Endothelial cell of umbilical vein (primary cell): Measurements from ENCODE around the gene LITAF.

Experiments
- EZH2 ChIP-seq: IDR thresholded peaks from 2 replicates; pipeline ENCODE4 v1.6.1; 2012; ENCODE audit warnings: borderline replicate concordance, low read depth, mild to moderate bottlenecking, moderate library complexity, low read length, inconsistent platforms; ENCODE audit not compliant: severe bottlenecking
- JUN ChIP-seq: IDR thresholded peaks from 2 replicates; pipeline ENCODE4 v1.6.1; 2011; ENCODE audit warnings: borderline replicate concordance, low read depth; ENCODE audit not compliant: insufficient read length, insufficient read depth
- POLR2AphosphoS5 ChIP-seq: IDR thresholded peaks from 2 replicates; pipeline ENCODE4 v1.6.1; 2012; ENCODE audit warnings: low read depth, mild to moderate bottlenecking, control low read depth, low read length, moderate library complexity; ENCODE audit not compliant: insufficient read depth
- TF ChIP-seq, protein P1 (sequence below), 2 donors: IDR thresholded peaks; 1 replicate in 1 of 2; 2 replicates in 1 of 2; pipeline ENCODE4 v1.5.1; 2011; ENCODE audit warnings: low read length in 2 of 2, mild to moderate bottlenecking in 2 of 2, moderate library complexity in 2 of 2, control low read depth in 1 of 2, inconsistent platforms in 1 of 2, low read depth in 1 of 2; ENCODE audit not compliant: insufficient read depth in 1 of 2; ENCODE audit errors: extremely low read depth in 1 of 2

DNA sequence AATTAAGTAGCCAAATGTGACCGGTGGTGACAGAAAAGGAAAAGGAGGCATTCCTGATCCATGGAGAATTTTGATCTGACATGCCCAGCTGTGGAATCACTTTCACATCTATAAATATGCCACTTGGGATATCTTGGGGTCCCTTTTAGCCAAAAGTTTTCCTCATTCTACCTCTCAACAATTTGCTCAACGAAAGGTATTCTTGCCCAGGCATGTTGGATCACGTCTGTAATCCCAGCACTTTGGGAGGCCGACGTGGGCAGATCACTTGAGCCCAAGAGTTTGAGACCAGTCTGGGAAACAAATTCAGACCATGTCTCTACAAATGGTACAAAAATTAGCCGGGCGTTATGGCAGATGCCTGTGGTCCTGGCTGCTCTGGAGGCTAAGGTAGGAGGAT lies 24.3 kb downstream of the LITAF start:
- TF ChIP-seq, protein P1, sequence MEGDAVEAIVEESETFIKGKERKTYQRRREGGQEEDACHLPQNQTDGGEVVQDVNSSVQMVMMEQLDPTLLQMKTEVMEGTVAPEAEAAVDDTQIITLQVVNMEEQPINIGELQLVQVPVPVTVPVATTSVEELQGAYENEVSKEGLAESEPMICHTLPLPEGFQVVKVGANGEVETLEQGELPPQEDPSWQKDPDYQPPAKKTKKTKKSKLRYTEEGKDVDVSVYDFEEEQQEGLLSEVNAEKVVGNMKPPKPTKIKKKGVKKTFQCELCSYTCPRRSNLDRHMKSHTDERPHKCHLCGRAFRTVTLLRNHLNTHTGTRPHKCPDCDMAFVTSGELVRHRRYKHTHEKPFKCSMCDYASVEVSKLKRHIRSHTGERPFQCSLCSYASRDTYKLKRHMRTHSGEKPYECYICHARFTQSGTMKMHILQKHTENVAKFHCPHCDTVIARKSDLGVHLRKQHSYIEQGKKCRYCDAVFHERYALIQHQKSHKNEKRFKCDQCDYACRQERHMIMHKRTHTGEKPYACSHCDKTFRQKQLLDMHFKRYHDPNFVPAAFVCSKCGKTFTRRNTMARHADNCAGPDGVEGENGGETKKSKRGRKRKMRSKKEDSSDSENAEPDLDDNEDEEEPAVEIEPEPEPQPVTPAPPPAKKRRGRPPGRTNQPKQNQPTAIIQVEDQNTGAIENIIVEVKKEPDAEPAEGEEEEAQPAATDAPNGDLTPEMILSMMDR (IDR thresholded peaks at IDR 0.05; ENCODE audit: extremely low read depth in 1 of 2, insufficient read depth in 1 of 2, low read depth in 1 of 2, low read length in 2 of 2), result no peak
- no peak for TF ChIP-seq EZH2
- TF ChIP-seq POLR2AphosphoS5, result no peak
- TF ChIP-seq JUN, result no peak
